ENCODE data around the gene FNBP1. TPM values are rescaled to one million over a fixed set of nuclear protein-coding genes. Genes with fewer than 3 reads are reported as not detected.

The FNBP1 gene
- total RNA-seq, 1 donor from 2014 or later: 12.1 TPM

- Histone ChIP-seq H3K27me3 (ENCODE audit: control insufficient read depth, insufficient read depth, low read length) (no peaks in the 10 kb centered on the region), H3K4me3 (ENCODE audit: low read depth, low read length) (no peak overlapping the region), H3K36me3 (ENCODE audit: control insufficient read depth, insufficient read depth, low read length) (no peaks in the 10 kb centered on the region)
- TF ChIP-seq CTCF (IDR thresholded peaks at IDR 0.05; ENCODE audit: insufficient read depth, low read length, poor library complexity, severe bottlenecking): peak; percentile 36
- DNase-seq (ENCODE audit: low read depth): peak; percentile 21
Observed at GRCh38 chr9:129887334-129888292, 155.4 kb downstream of the FNBP1 start.

GRCh38 chr9:129886226-129887174 lies 156.5 kb downstream of the FNBP1 start:
- H3K4me3 ChIP-seq (ENCODE audit: low read depth, low read length): no peak overlapping the region
- no peak for TF ChIP-seq CTCF (IDR thresholded peaks at IDR 0.05; ENCODE audit: insufficient read depth, low read length, poor library complexity, severe bottlenecking)
- H3K36me3 ChIP-seq (ENCODE audit: control insufficient read depth, insufficient read depth, low read length): no peaks in the 10 kb centered on the region
- H3K27me3 ChIP-seq (ENCODE audit: control insufficient read depth, insufficient read depth, low read length): no peaks in the 10 kb centered on the region
- no peak for DNase-seq (ENCODE audit: low read depth)

- Histone ChIP-seq H3K36me3 (ENCODE audit: control insufficient read depth, insufficient read depth, low read length) (no peaks in the 10 kb centered on the region), H3K4me3 (ENCODE audit: low read depth, low read length) (no peak overlapping the region), H3K27me3 (ENCODE audit: control insufficient read depth, insufficient read depth, low read length) (no peaks in the 10 kb centered on the region)
- peak; percentile 71 for DNase-seq (ENCODE audit: low read depth)
- peak; percentile 95 for TF ChIP-seq CTCF (IDR thresholded peaks at IDR 0.05; ENCODE audit: insufficient read depth, low read length, poor library complexity, severe bottlenecking)
Observed at GRCh38 chr9:129885670-129886106, 157.3 kb downstream of the FNBP1 start.

GRCh38 chr9:129885018-129885669 lies 157.8 kb downstream of the FNBP1 start:
- Histone ChIP-seq H3K36me3 (ENCODE audit: control insufficient read depth, insufficient read depth, low read length) (no peaks in the 10 kb centered on the region), H3K4me3 (ENCODE audit: low read depth, low read length) (no peak overlapping the region), H3K27me3 (ENCODE audit: control insufficient read depth, insufficient read depth, low read length) (no peaks in the 10 kb centered on the region)
- no peak for TF ChIP-seq CTCF (IDR thresholded peaks at IDR 0.05; ENCODE audit: insufficient read depth, low read length, poor library complexity, severe bottlenecking)
- no peak for DNase-seq (ENCODE audit: low read depth)

- DNase-seq (ENCODE audit: low read depth): peak; percentile 47
- no peak for TF ChIP-seq CTCF (IDR thresholded peaks at IDR 0.05; ENCODE audit: insufficient read depth, low read length, poor library complexity, severe bottlenecking)
- no peaks in the 10 kb centered on the region for H3K36me3 ChIP-seq (ENCODE audit: control insufficient read depth, insufficient read depth, low read length)
- peak overlapping the region; percentile 6 for H3K4me3 ChIP-seq (ENCODE audit: low read depth, low read length)
- no peaks in the 10 kb centered on the region for H3K27me3 ChIP-seq (ENCODE audit: control insufficient read depth, insufficient read depth, low read length)
Observed at GRCh38 chr9:129884220-129885017, 158.6 kb downstream of the FNBP1 start.
